Adrenal gland (tissue), 5 donors: ENCODE data around the gene SYT3.

Experiments
- POLR2A ChIP-seq, 2 donors: fragments of 450-650 bp; IDR thresholded peaks; one replicate each; pipeline ENCODE4 v1.6.1; 2017; ENCODE audit warnings: antibody characterized with exemption in 2 of 2, mild to moderate bottlenecking in 2 of 2, moderate library complexity in 1 of 2
- TF ChIP-seq, protein P1 (sequence below), 6 experiments: fragments of 450-650 bp in 4 of 6; fragments of 200-600 bp in 2 of 6; sonication (generic) in 1 of 6; IDR thresholded peaks; 1 replicate in 5 of 6; 2 replicates in 1 of 6; pipeline versions ENCODE4 v1.5.1 to v1.8.0; 2016 to 2021; ENCODE audit warnings: antibody characterized with exemption in 6 of 6, mild to moderate bottlenecking in 2 of 6, moderate library complexity in 1 of 6
- donor health status: DM: no; HTN: no; CAD: no.

DNA sequence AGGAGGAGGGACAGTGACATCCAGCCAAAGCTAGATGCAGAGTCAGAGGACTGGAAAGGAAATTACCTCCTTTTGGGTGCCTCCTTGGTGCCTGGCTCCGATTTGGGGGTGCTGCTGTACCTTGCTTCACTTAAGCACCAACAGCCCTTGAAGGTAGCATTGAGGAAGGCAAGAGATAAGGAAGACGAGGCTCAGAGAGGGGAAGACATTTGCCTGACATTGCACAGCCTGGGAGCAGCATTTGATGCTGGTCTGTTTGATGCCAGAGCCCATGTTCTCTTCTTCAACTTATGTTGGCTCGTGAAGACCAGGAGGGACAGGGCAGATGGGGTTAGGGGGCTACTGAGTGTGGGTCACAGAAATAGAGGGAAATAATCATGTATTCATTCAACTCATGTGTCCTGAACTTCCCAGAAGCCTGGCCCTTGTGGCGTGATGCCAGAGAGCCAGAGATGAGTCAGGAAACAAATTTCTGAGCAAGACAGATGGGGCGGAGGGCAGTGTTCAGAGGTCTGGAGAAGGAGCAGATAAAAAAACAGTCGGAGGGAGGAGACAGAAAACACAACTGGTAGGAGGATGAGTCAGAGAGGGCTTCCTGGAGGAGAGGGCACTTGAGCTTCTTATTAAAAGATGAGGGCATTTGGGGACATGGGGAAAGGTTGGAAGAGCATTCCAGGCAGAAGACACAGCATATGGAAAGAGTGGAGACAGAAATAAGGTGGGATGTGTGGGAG lies 6.6 kb upstream of the SYT3 start:
- TF ChIP-seq, protein P1, sequence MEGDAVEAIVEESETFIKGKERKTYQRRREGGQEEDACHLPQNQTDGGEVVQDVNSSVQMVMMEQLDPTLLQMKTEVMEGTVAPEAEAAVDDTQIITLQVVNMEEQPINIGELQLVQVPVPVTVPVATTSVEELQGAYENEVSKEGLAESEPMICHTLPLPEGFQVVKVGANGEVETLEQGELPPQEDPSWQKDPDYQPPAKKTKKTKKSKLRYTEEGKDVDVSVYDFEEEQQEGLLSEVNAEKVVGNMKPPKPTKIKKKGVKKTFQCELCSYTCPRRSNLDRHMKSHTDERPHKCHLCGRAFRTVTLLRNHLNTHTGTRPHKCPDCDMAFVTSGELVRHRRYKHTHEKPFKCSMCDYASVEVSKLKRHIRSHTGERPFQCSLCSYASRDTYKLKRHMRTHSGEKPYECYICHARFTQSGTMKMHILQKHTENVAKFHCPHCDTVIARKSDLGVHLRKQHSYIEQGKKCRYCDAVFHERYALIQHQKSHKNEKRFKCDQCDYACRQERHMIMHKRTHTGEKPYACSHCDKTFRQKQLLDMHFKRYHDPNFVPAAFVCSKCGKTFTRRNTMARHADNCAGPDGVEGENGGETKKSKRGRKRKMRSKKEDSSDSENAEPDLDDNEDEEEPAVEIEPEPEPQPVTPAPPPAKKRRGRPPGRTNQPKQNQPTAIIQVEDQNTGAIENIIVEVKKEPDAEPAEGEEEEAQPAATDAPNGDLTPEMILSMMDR (IDR thresholded peaks at IDR 0.05) = no peak
- no peak for TF ChIP-seq POLR2A (IDR thresholded peaks at IDR 0.05)
